Fibroblast of lung (primary cell): Measurements from ENCODE around the gene RAPGEF4. TPM values are rescaled to one million over a fixed set of nuclear protein-coding genes. Genes with fewer than 3 reads are reported as not detected.

Experiments used
- DNase-seq, 2 donors: peaks; one replicate each; pipeline versions ENCODE4 v3.0.0 to v3.0.0-alpha.2; 2010; ENCODE audit warnings: low read depth in 2 of 2
- H2AFZ ChIP-seq: 2 replicates; pipeline ENCODE4 v1.5.1; 2012; ENCODE audit warnings: low read length, control low read depth, inconsistent platforms
- H3K27ac ChIP-seq: 2 replicates; pipeline ENCODE4 v1.5.1; 2011; ENCODE audit warnings: low read length, control low read depth; ENCODE audit not compliant: insufficient read depth
- H3K27me3 ChIP-seq: 2 replicates; pipeline ENCODE4 v1.5.1; 2011; ENCODE audit warnings: mild to moderate bottlenecking, low read length; ENCODE audit not compliant: control insufficient read depth, insufficient read depth
- H3K36me3 ChIP-seq: 2 replicates; pipeline ENCODE4 v1.5.1; 2011; ENCODE audit warnings: low read length; ENCODE audit not compliant: control insufficient read depth, insufficient read depth
- H3K4me1 ChIP-seq: 2 replicates; pipeline ENCODE4 v1.5.1; 2011; ENCODE audit warnings: low read length; ENCODE audit not compliant: control insufficient read depth, insufficient read depth; ENCODE audit errors: extremely low read depth
- H3K4me2 ChIP-seq: 2 replicates; pipeline ENCODE4 v1.5.1; 2011; ENCODE audit warnings: low read length, control low read depth; ENCODE audit not compliant: insufficient read depth; ENCODE audit errors: extremely low read depth
- H3K4me3 ChIP-seq, 4 experiments: fragments of 200-600 bp in 1 of 4; sonication (generic) in 1 of 4; replicated peaks in 1 of 4; 2 replicates each; pipeline ENCODE4 v1.5.1; 2011 to 2016; ENCODE audit warnings: low read length in 4 of 4, low read depth in 3 of 4, mild to moderate bottlenecking in 3 of 4, control low read depth in 2 of 4, inconsistent platforms in 1 of 4, mixed read lengths in 1 of 4; ENCODE audit not compliant: insufficient read depth in 1 of 4; ENCODE audit errors: control extremely low read depth in 1 of 4
- H3K79me2 ChIP-seq: 2 replicates; pipeline ENCODE4 v1.5.1; 2012; ENCODE audit warnings: mild to moderate bottlenecking, low read length, inconsistent platforms; ENCODE audit not compliant: control insufficient read depth, insufficient read depth
- H3K9ac ChIP-seq: 2 replicates; pipeline ENCODE4 v1.5.1; 2011; ENCODE audit warnings: mild to moderate bottlenecking, low read length, control low read depth; ENCODE audit not compliant: insufficient read depth
- H3K9me3 ChIP-seq: 2 replicates; pipeline ENCODE4 v1.5.1; 2012; ENCODE audit warnings: low read depth, low read length; ENCODE audit not compliant: control insufficient read depth, insufficient read depth
- H4K20me1 ChIP-seq: 2 replicates; pipeline ENCODE4 v1.5.1; 2011; ENCODE audit warnings: low read length; ENCODE audit not compliant: control insufficient read depth, insufficient read depth; ENCODE audit errors: extremely low read depth
- CTCF ChIP-seq, 2 donors: IDR thresholded peaks in 1 of 2; conservative IDR thresholded peaks in 1 of 2; 1 replicate in 1 of 2; 2 replicates in 1 of 2; pipeline ENCODE4 v1.5.1; 2011 to 2012; ENCODE audit warnings: low read length in 2 of 2, control low read depth in 1 of 2, inconsistent platforms in 1 of 2, low read depth in 1 of 2, mild to moderate bottlenecking in 1 of 2
- EZH2 ChIP-seq: IDR thresholded peaks from 2 replicates; pipeline ENCODE4 v1.5.1; 2012; ENCODE audit warnings: low read length, control low read depth, mild to moderate bottlenecking; ENCODE audit errors: missing control alignments
- polyA plus RNA-seq, 2 donors: library from polyadenylated mRNA; depleted of rRNA in 1 of 2; stranded (reverse) in 1 of 2; unstranded in 1 of 2; fragments of >200 nt; gene quantifications; 2 replicates each; pipeline ENCODE4 v1.2.1, GENCODE V29; 2011 to 2012; ENCODE audit warnings: missing spikeins in 1 of 2
- total RNA-seq: library from RNA; depleted of rRNA; stranded (reverse); fragments of >200 nt; gene quantifications from 2 replicates; pipeline ENCODE4 v1.2.1, GENCODE V29; 2014

The RAPGEF4 gene
- total and polyA plus RNA-seq, 2 donors (not counting 1 experiment from before 2014, with no cell fraction given): 0.51 to 3.0 TPM

GRCh38 chr2:172763079-172763478 is 27.4 kb downstream of the RAPGEF4 start:
- TF ChIP-seq EZH2 (no peak), CTCF (conservative IDR thresholded peaks at IDR 0.05 in 1 of 2, IDR thresholded peaks at IDR 0.05 in 1 of 2; ENCODE audit: low read depth in 1 of 2, low read length in 2 of 2) (no peak)
- Histone ChIP-seq H3K4me1 (no peaks in the 10 kb centered on the region), H3K27ac (no peak overlapping the region), H2AFZ (no peak overlapping the region), H3K27me3 (peaks cover 5% of the 10 kb centered on the region), H3K36me3 (no peaks in the 10 kb centered on the region), H3K9me3 (no peaks in the 10 kb centered on the region), H3K9ac (no peak overlapping the region), H3K79me2 (no peaks in the 10 kb centered on the region), H3K4me3 (no peak overlapping the region), H3K4me2 (no peak overlapping the region), H4K20me1 (no peaks in the 10 kb centered on the region)
- no peak for DNase-seq

GRCh38 chr2:172765662-172766061 is 30.0 kb downstream of the RAPGEF4 start:
- H3K9me3 ChIP-seq: no peaks in the 10 kb centered on the region
- no peaks in the 10 kb centered on the region for H3K79me2 ChIP-seq
- no peak overlapping the region for H2AFZ ChIP-seq
- DNase-seq: no peak
- H3K27me3 ChIP-seq: peaks cover 2% of the 10 kb centered on the region
- TF ChIP-seq CTCF (conservative IDR thresholded peaks at IDR 0.05 in 1 of 2, IDR thresholded peaks at IDR 0.05 in 1 of 2; ENCODE audit: low read depth in 1 of 2, low read length in 2 of 2) (no peak), EZH2 (no peak)
- H3K36me3 ChIP-seq: no peaks in the 10 kb centered on the region
- H3K4me1 ChIP-seq: no peaks in the 10 kb centered on the region
- H4K20me1 ChIP-seq: no peaks in the 10 kb centered on the region
- H3K4me3 ChIP-seq: no peak overlapping the region
- no peak overlapping the region for H3K4me2 ChIP-seq
- no peak overlapping the region for H3K27ac ChIP-seq
- H3K9ac ChIP-seq: no peak overlapping the region

GRCh38 chr2:172768401-172768800 is 32.8 kb downstream of the RAPGEF4 start:
- Histone ChIP-seq H3K27ac (no peak overlapping the region), H3K9ac (no peak overlapping the region), H3K4me3 (no peak overlapping the region), H4K20me1 (no peaks in the 10 kb centered on the region), H3K36me3 (no peaks in the 10 kb centered on the region), H3K79me2 (no peaks in the 10 kb centered on the region), H2AFZ (no peak overlapping the region), H3K27me3 (peaks cover 2% of the 10 kb centered on the region), H3K4me1 (no peaks in the 10 kb centered on the region), H3K9me3 (no peaks in the 10 kb centered on the region), H3K4me2 (no peak overlapping the region)
- TF ChIP-seq EZH2: no peak
- TF ChIP-seq CTCF (conservative IDR thresholded peaks at IDR 0.05 in 1 of 2, IDR thresholded peaks at IDR 0.05 in 1 of 2; ENCODE audit: low read depth in 1 of 2, low read length in 2 of 2): no peak
- DNase-seq: no peak
